MV-4-11 (cell line): ENCODE data around the gene PLB1.

Experiments used
- DNase-seq: peaks from one replicate; lab custom pipeline; 2025; lab: John Stamatoyannopoulos, UW

Gene PLB1

GRCh38 chr2:28628987-28629386 lies 133.1 kb downstream of the PLB1 start:
- no peak for DNase-seq

GRCh38 chr2:28629910-28630309 lies 134.1 kb downstream of the PLB1 start:
- DNase-seq: no peak

GRCh38 chr2:28630341-28630740 lies 134.5 kb downstream of the PLB1 start:
- no peak for DNase-seq

- DNase-seq: no peak
These were observed 135.8 kb downstream of the PLB1 start for GRCh38 chr2:28631514-28632206.

- DNase-seq: no peak
These were observed 136.9 kb downstream of the PLB1 start for GRCh38 chr2:28632791-28633190.

- no peak for DNase-seq
These were observed 137.3 kb downstream of the PLB1 start for GRCh38 chr2:28633204-28633603.

- no peak for DNase-seq
These were observed 137.9 kb downstream of the PLB1 start for GRCh38 chr2:28633746-28634145.

GRCh38 chr2:28635191-28635611 lies 139.3 kb downstream of the PLB1 start:
- DNase-seq: no peak

- DNase-seq: no peak
These were observed 140.6 kb downstream of the PLB1 start for GRCh38 chr2:28636491-28636890.

- DNase-seq: no peak
These were observed 141.5 kb downstream of the PLB1 start for GRCh38 chr2:28637066-28638047.

GRCh38 chr2:28638102-28638501 lies 142.2 kb downstream of the PLB1 start:
- DNase-seq: no peak

- DNase-seq: no peak
These were observed 143.3 kb downstream of the PLB1 start for GRCh38 chr2:28639092-28639691.

- no peak for DNase-seq
These were observed 144.0 kb downstream of the PLB1 start for GRCh38 chr2:28639836-28640235.

- DNase-seq: no peak
These were observed 144.5 kb downstream of the PLB1 start for GRCh38 chr2:28640260-28640907.

GRCh38 chr2:28640908-28641300 lies 145.0 kb downstream of the PLB1 start:
- DNase-seq: no peak

GRCh38 chr2:28642796-28643195 lies 146.9 kb downstream of the PLB1 start:
- DNase-seq: no peak

GRCh38 chr2:28643327-28643726 lies 147.5 kb downstream of the PLB1 start:
- no peak for DNase-seq

- peak; percentile 20 for DNase-seq
These were observed 148.1 kb downstream of the PLB1 start for GRCh38 chr2:28643911-28644334.

- DNase-seq: no peak
These were observed 148.9 kb downstream of the PLB1 start for GRCh38 chr2:28644760-28645159.

- DNase-seq: no peak
These were observed 149.7 kb downstream of the PLB1 start for GRCh38 chr2:28645553-28645952.

GRCh38 chr2:28647682-28648081 lies 151.8 kb downstream of the PLB1 start:
- DNase-seq: peak; percentile 84

GRCh38 chr2:28648147-28648546 lies 152.3 kb downstream of the PLB1 start:
- peak; percentile 19 for DNase-seq
